Activated naive CD4-positive, alpha-beta T cell treated with anti-CD3 and anti-CD28 coated beads, Interleukin-2, amount 50 U/mL, for 16 hours (primary cell): ENCODE data around the gene SNPH.

Source experiments
- DNase-seq: peaks from one replicate; pipeline ENCODE4 v3.0.0-alpha.2; 2020

Gene SNPH

GRCh38 chr20:1325173-1326030 lies 59.3 kb downstream of the SNPH start:
- peak; percentile 98 for DNase-seq

GRCh38 chr20:1326031-1326930 lies 60.2 kb downstream of the SNPH start:
- no peak for DNase-seq

- DNase-seq, result no peak
Observed at GRCh38 chr20:1327241-1327653, 61.2 kb downstream of the SNPH start.

GRCh38 chr20:1327827-1328679 lies 62.0 kb downstream of the SNPH start:
- no peak for DNase-seq

GRCh38 chr20:1328680-1329330 lies 62.7 kb downstream of the SNPH start, which contains the start of gene SDCBP2:
SDCBP2 (minus strand) TSS chr20:1329139; CDS start chr20:1320416, 8,723 bp downstream.
- no peak for DNase-seq

- DNase-seq, result peak; percentile 30
Observed at GRCh38 chr20:1330075-1330830, 64.2 kb downstream of the SNPH start.

- no peak for DNase-seq
Observed at GRCh38 chr20:1331101-1331500, 65.0 kb downstream of the SNPH start.

- DNase-seq, result no peak
Observed at GRCh38 chr20:1331801-1332453, 65.8 kb downstream of the SNPH start.

GRCh38 chr20:1332749-1333300 lies 66.7 kb downstream of the SNPH start:
- DNase-seq, result no peak

- no peak for DNase-seq
Observed at GRCh38 chr20:1333462-1334369, 67.6 kb downstream of the SNPH start.

- no peak for DNase-seq
Observed at GRCh38 chr20:1334370-1334731, 68.3 kb downstream of the SNPH start.

- DNase-seq, result no peak
Observed at GRCh38 chr20:1334761-1335160, 68.7 kb downstream of the SNPH start.

GRCh38 chr20:1335961-1336698 lies 70.0 kb downstream of the SNPH start:
- no peak for DNase-seq

GRCh38 chr20:1336699-1337367 lies 70.7 kb downstream of the SNPH start:
- DNase-seq, result no peak

GRCh38 chr20:1337441-1337840 lies 71.3 kb downstream of the SNPH start:
- no peak for DNase-seq

- no peak for DNase-seq
Observed at GRCh38 chr20:1338096-1338495, 72.0 kb downstream of the SNPH start.

- no peak for DNase-seq
Observed at GRCh38 chr20:1338801-1339200, 72.7 kb downstream of the SNPH start.
